Measurements from ENCODE around the gene IL1B. TPM values are rescaled to one million over a fixed set of nuclear protein-coding genes. Genes with fewer than 3 reads are reported as not detected.

Gene IL1B
- total RNA-seq, 2 donors from 2014 or later = not detected

GRCh38 chr2:112849956-112850355 is 13.4 kb upstream of the IL1B start:
- Histone ChIP-seq H3K4me1 (replicated peaks) (no peaks in the 10 kb centered on the region), H3K27me3 (replicated peaks; ENCODE audit: insufficient read depth) (no peaks in the 10 kb centered on the region), H3K36me3 (no peaks in the 10 kb centered on the region), H3K9me3 (no peaks in the 10 kb centered on the region), H3K27ac (no peak overlapping the region), H3K4me3 (no peak overlapping the region)
- DNase-seq (ENCODE audit: low spot score) = no peak
- TF ChIP-seq POLR2AphosphoS5 (IDR thresholded peaks at IDR 0.05) (no peak), CTCF (IDR thresholded peaks at IDR 0.05) (no peak), POLR2A (IDR thresholded peaks at IDR 0.05) (no peak)
- 96% methylated on average over 11 of the region's 11 CpGs for WGBS
- intact Hi-C loops (cut with DNase I) = no loop called here

- H3K27me3 ChIP-seq (replicated peaks; ENCODE audit: insufficient read depth) = no peaks in the 10 kb centered on the region
- H3K27ac ChIP-seq = no peak overlapping the region
- intact Hi-C loops (cut with DNase I) = no loop called here
- no peaks in the 10 kb centered on the region for H3K4me1 ChIP-seq (replicated peaks)
- no peak for DNase-seq (ENCODE audit: low spot score)
- H3K9me3 ChIP-seq = no peaks in the 10 kb centered on the region
- no peak overlapping the region for H3K4me3 ChIP-seq
- H3K36me3 ChIP-seq = no peaks in the 10 kb centered on the region
- 86% methylated on average over 1 of the region's 1 CpG for WGBS
- TF ChIP-seq CTCF (IDR thresholded peaks at IDR 0.05) = no peak
- no peak for TF ChIP-seq POLR2A (IDR thresholded peaks at IDR 0.05)
- TF ChIP-seq POLR2AphosphoS5 (IDR thresholded peaks at IDR 0.05) = no peak
Measured at GRCh38 chr2:112848833-112849232, 12.3 kb upstream of the IL1B start.

GRCh38 chr2:112846031-112846430 is 9.5 kb upstream of the IL1B start:
- H3K27ac ChIP-seq = no peak overlapping the region
- 88% methylated on average over 4 of the region's 6 CpGs for WGBS
- TF ChIP-seq POLR2AphosphoS5 (IDR thresholded peaks at IDR 0.05) = no peak
- no peak for TF ChIP-seq POLR2A (IDR thresholded peaks at IDR 0.05)
- no peak for TF ChIP-seq CTCF (IDR thresholded peaks at IDR 0.05)
- H3K9me3 ChIP-seq = no peaks in the 10 kb centered on the region
- DNase-seq (ENCODE audit: low spot score) = no peak
- H3K36me3 ChIP-seq = no peaks in the 10 kb centered on the region
- no peak overlapping the region for H3K4me3 ChIP-seq
- intact Hi-C loops (cut with DNase I) = no loop called here
- H3K4me1 ChIP-seq (replicated peaks) = no peaks in the 10 kb centered on the region
- no peaks in the 10 kb centered on the region for H3K27me3 ChIP-seq (replicated peaks; ENCODE audit: insufficient read depth)

- WGBS = 79% methylated on average over 2 of the region's 2 CpGs
- TF ChIP-seq CTCF (IDR thresholded peaks at IDR 0.05) (no peak), POLR2A (IDR thresholded peaks at IDR 0.05) (no peak), POLR2AphosphoS5 (IDR thresholded peaks at IDR 0.05) (no peak)
- intact Hi-C loops (cut with DNase I) = no loop called here
- Histone ChIP-seq H3K27me3 (replicated peaks; ENCODE audit: insufficient read depth) (peaks cover 2% of the 10 kb centered on the region), H3K4me3 (no peak overlapping the region), H3K9me3 (no peaks in the 10 kb centered on the region), H3K36me3 (no peaks in the 10 kb centered on the region), H3K27ac (no peak overlapping the region), H3K4me1 (replicated peaks) (no peaks in the 10 kb centered on the region)
- DNase-seq (ENCODE audit: low spot score) = no peak
Measured at GRCh38 chr2:112843836-112844235, 7.3 kb upstream of the IL1B start.

- no peaks in the 10 kb centered on the region for H3K36me3 ChIP-seq
- H3K9me3 ChIP-seq = no peaks in the 10 kb centered on the region
- 90% methylated on average over 2 of the region's 2 CpGs for WGBS
- H3K4me1 ChIP-seq (replicated peaks) = no peaks in the 10 kb centered on the region
- DNase-seq (ENCODE audit: low spot score) = no peak
- H3K27ac ChIP-seq = no peak overlapping the region
- TF ChIP-seq POLR2A (IDR thresholded peaks at IDR 0.05) (no peak), CTCF (IDR thresholded peaks at IDR 0.05) (no peak), POLR2AphosphoS5 (IDR thresholded peaks at IDR 0.05) (no peak)
- H3K27me3 ChIP-seq (replicated peaks; ENCODE audit: insufficient read depth) = peaks cover 2% of the 10 kb centered on the region
- intact Hi-C loops (cut with DNase I) = no loop called here
- no peak overlapping the region for H3K4me3 ChIP-seq
Measured at GRCh38 chr2:112843288-112843687, 6.7 kb upstream of the IL1B start.
